Measurements from ENCODE around the gene RFFL.

Gene RFFL

DNA sequence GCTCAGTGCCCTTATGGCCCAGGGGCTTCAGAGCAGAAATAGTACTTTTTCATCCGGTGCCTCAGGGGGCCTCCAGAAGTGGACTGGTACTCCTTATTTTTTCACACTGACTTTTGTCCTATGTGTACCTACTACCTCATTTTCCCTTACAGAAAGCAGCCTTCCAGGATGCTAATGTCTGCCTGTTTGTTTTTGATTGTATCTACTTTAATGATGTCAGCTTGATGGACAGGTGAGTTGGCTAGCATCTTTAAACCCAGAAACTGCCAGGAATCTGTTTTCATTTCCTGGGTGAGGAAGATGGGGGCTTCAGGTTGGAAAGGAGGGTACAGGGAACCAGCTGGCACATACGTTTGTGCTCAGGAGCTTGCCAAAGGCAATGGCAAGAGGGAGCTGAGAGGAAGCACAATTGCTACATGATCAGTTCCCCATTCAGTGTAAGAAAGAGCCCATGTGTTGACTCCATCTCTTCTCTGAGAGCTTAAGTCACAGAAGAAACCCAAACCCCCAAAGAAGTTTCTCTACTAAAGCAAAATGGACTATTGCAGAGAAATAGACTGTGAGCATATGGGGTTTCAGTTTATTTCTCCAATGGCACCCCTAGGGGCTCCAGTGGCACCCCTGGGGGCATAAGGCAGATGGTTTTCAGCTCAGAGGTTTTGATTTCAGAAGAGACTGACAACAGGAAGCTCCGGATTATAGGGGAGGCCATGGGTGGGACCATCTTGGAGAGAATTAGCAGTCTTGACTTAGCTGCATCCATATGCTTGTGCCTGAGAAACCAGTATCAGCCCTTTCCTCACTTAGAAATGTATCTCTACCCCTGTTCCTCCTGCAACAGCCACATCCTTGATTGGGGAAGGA, 66.9 kb downstream of the RFFL start:
- no peak for DNase-seq (ENCODE audit: low read depth)
- TF ChIP-seq, protein P1, sequence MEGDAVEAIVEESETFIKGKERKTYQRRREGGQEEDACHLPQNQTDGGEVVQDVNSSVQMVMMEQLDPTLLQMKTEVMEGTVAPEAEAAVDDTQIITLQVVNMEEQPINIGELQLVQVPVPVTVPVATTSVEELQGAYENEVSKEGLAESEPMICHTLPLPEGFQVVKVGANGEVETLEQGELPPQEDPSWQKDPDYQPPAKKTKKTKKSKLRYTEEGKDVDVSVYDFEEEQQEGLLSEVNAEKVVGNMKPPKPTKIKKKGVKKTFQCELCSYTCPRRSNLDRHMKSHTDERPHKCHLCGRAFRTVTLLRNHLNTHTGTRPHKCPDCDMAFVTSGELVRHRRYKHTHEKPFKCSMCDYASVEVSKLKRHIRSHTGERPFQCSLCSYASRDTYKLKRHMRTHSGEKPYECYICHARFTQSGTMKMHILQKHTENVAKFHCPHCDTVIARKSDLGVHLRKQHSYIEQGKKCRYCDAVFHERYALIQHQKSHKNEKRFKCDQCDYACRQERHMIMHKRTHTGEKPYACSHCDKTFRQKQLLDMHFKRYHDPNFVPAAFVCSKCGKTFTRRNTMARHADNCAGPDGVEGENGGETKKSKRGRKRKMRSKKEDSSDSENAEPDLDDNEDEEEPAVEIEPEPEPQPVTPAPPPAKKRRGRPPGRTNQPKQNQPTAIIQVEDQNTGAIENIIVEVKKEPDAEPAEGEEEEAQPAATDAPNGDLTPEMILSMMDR (conservative IDR thresholded peaks at IDR 0.05; ENCODE audit: low read length), result no peak
- no peak overlapping the region for H3K4me3 ChIP-seq (ENCODE audit: low read length)

DNA sequence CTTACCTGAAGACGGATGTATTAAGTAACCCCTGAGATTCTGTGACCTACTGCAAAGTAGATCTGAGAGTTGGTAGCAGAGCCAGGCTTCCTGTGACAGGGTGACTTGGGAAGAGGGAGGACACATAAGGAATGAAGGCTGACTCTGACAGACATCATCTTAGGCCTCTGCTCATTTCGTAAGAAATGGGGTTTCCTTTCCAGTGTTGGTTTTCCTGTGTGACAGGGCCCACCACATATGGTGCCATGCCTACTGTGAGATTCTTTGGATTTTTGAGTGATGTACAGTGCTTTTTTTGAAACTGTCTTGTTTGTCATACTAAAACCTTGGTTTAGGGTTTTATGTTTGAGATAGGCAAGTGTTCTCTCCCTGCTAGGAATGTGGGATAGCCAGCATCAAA, 70.5 kb downstream of the RFFL start:
- no peak overlapping the region for H3K4me3 ChIP-seq (ENCODE audit: low read length)
- TF ChIP-seq, protein P1 (conservative IDR thresholded peaks at IDR 0.05; ENCODE audit: low read length), result no peak
- peak; percentile 16 for DNase-seq (ENCODE audit: low read depth)

DNA sequence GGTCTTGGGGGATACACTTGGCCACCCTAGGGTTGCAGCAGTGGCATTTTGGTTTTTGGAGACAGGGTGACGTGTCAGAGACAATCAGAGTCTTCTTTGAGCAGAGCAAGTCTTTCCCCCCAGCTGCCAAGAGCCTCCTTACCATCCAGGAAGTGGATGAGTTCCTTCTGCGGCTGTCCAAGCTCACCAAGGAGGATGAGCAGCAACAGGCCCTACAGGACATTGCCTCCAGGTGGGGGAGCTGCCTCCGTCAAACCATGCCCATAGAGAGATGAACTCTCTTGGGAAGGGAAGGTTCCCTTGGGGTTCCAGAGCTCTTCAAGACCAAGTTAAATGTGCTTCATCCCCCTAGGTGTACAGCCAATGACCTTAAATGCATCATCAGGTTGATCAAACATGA, 71.9 kb downstream of the RFFL start:
- no peak for DNase-seq (ENCODE audit: low read depth)
- H3K4me3 ChIP-seq (ENCODE audit: low read length), result no peak overlapping the region
- TF ChIP-seq, protein P1 (conservative IDR thresholded peaks at IDR 0.05; ENCODE audit: low read length), result no peak

DNA sequence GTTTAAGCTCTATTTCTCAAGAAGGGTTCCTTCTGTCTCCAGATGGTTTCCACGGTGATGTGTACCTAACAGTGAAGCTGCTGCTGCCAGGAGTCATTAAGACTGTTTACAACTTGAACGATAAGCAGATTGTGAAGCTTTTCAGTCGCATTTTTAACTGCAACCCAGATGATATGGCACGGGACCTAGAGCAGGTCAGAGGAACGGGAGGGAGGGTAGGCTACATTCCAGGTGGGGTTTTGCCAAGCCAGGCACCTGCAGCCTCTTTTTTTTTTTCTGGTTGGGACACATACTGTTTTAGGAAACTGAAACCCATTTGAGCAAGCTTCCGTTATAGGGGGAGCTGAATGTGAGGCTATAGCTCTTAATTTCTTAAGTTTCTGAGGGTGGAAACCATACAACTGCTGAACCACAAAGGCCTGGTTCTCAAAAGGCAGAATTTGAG, 72.6 kb downstream of the RFFL start:
- peak; percentile 12 for DNase-seq (ENCODE audit: low read depth)
- TF ChIP-seq, protein P1 (conservative IDR thresholded peaks at IDR 0.05; ENCODE audit: low read length), result no peak
- no peak overlapping the region for H3K4me3 ChIP-seq (ENCODE audit: low read length)

DNA sequence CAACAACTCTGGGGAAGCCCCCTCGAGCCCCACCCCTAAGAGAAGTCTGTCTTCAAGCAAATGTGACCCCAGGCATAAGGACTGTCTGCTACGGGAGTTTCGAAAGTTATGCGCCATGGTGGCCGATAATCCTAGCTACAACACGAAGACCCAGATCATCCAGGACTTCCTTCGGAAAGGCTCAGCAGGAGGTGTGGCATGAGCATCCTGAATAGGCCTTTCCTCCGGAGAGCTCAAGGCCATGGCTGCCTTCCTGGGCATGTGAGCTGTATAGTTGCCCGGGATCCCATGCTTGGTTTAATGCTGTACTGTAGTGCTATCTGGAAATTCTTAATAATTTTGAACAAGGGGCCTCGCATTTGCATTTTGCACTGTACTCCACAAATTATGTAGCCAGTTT, 74.0 kb downstream of the RFFL start:
- TF ChIP-seq, protein P1 (conservative IDR thresholded peaks at IDR 0.05; ENCODE audit: low read length), result no peak
- H3K4me3 ChIP-seq (ENCODE audit: low read length), result no peak overlapping the region
- no peak for DNase-seq (ENCODE audit: low read depth)

DNA sequence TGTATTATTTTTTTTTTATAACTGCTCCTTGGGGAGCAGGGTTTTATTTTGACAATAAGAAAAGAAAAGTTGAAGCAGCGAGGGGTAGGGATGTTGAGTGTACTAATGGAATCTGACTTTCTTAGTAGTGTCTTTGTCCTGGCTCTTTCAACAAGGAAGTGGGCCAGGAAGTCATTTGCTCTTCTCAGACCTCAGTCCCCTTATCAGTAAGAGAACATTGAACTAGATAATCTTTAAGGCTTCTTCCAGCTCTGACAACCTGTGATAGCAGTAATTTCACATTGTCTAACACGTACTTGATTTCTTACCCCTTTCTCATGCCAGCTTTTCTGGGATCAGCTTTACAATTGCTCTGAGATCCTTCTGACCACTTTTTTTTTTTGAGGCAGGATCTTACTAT, 74.9 kb downstream of the RFFL start:
- DNase-seq (ENCODE audit: low read depth), result no peak
- TF ChIP-seq, protein P1 (conservative IDR thresholded peaks at IDR 0.05; ENCODE audit: low read length), result no peak
- no peak overlapping the region for H3K4me3 ChIP-seq (ENCODE audit: low read length)

DNA sequence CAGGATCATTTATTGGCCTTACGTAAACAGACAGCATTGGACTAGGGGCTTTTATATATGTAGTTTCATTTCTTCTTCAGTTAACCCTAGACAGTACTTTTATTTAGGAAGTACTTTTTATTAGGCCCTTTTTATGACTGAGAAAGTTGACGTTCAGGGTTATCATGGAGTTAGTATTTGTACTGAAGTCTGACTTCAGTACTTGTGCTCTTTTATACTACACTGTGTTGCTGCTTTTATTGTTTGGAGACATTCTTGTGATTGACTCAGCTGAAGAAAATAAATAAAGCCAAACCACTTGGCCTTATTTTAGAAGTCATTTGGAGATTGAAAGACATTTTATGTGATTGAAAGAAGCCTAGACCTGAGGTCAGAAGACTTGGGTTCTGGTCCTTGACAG, 76.3 kb downstream of the RFFL start:
- H3K4me3 ChIP-seq (ENCODE audit: low read length), result no peak overlapping the region
- no peak for DNase-seq (ENCODE audit: low read depth)

More for the DNA sequence above, 76.3 kb downstream of the RFFL start:
- TF ChIP-seq, protein P1 (conservative IDR thresholded peaks at IDR 0.05; ENCODE audit: low read length), result no peak

Measured in AG10803 (cell line).